IPS-18c (cell line): Measurements from ENCODE around the gene KCNH4.

Source experiments
- H3K4me3 ChIP-seq: 2 replicates; pipeline ENCODE4 v1.7.0; 2013; ENCODE audit warnings: low read depth, mild to moderate bottlenecking, low read length, moderate library complexity; ENCODE audit not compliant: insufficient read depth
- H3K9me3 ChIP-seq: one replicate; pipeline ENCODE4 v1.6.1; 2013; ENCODE audit warnings: mild to moderate bottlenecking, low read length, moderate library complexity; ENCODE audit not compliant: control insufficient read depth, insufficient read depth

The KCNH4 gene

DNA sequence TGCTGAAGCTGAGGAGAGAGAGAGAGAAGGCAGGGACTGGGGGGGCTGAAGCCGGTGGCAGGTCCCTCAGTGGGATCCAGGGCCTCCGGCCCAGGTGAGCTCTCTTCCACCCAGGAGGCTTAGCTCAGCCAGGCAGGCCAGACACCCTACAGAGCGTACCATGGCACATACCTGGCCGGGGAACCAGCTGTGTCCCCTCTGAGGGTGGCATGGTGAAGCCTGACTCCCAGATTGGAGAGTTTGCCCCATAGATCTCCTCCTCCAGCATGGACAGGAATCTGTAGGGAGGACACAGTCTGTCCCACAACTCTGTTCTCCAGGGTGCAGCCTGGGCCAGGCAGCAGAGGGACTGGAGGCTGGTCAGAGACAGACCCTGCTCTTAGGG, 62.8 kb downstream of the KCNH4 start:
- Histone ChIP-seq H3K4me3 (no peak overlapping the region), H3K9me3 (no peaks in the 10 kb centered on the region)

DNA sequence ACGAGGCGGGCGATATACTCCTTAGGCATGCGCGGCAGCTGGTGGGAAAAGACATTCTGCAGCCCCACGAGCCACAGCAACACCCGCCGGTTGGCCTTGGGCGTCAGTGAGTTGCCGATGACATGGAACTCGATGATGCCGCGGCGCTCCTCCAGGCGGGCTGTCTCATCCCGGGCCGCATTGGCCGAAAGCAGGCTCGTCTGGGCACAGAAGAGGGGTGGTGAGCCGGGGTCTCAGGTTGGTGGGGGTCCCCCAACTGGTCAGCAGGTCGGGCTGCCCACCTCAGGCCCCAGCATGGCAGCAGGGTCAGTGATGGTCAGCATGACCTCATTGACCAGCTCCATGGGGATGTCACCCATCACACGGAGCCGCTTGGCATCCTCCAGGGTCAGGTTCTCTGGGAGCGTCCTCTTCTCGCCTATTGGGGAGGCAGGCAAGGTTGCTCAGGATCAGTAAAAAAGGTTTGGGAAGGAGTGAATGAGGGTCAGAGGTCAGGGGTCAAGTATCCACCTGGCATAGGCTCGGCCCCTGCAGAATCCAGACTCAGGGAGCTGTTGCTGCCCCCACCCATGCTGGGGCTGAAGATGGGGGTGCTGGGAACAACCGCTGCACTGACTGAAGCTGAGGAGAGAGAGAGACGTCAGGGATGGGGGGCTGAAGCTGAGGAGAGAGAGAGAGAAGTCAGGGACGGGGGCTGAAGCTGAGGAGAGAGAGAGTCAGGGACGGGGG, 63.4 kb downstream of the KCNH4 start:
- Histone ChIP-seq H3K9me3 (no peaks in the 10 kb centered on the region), H3K4me3 (no peak overlapping the region)

DNA sequence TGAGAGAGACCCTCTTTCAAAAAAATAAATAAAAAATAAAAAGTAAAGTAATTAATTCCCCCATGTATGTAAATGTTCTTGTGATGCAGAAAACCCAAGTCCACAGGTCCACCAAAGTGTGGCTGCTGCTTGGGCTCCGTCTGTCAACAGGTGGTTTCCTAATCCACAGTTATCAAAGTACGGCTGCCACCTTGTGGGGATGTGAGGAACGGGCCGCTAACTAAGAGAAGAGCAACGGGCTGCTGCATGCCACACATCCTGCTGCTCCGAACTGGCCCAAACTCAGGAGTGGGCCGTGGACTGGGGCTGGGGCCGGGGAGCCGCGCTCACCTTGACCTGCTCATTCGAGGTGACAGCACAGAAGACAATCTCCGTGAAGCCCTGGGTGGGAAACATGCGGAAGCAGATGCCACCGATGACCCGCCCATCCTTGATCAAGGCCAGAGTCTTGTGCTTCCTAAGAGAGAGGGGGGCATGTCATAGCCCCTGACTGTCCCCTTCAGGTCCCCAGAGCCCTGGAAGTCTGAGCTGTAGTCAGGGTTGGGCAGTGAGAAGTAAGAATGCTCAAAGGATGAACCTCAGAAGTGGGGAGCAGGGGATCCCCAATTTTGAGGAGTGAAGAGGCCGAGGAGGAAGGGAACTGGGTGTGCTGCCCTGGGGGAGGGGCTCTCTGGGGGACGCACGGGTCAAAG, 64.1 kb downstream of the KCNH4 start:
- Histone ChIP-seq H3K4me3 (no peak overlapping the region), H3K9me3 (no peaks in the 10 kb centered on the region)

DNA sequence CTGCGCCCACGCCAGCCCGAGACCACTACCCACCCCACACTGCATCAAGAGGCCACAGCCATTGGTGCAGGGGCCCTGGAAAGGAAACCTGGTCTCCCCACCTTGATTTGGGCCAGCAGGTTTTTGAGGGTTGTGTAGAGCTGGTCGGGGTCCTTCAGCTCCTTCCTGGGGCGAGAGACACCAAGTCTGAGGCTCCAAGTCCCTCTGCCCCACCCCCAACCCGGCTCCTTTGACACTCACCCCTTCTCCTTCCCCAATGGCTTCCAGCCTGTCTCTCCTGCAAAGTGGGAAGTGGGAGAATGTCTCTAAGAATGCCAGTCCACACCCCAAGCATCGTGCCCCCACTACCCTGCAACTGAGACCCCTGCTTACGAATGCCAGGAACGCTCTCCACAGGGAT, 66.8 kb downstream of the KCNH4 start:
- no peaks in the 10 kb centered on the region for H3K9me3 ChIP-seq

DNA sequence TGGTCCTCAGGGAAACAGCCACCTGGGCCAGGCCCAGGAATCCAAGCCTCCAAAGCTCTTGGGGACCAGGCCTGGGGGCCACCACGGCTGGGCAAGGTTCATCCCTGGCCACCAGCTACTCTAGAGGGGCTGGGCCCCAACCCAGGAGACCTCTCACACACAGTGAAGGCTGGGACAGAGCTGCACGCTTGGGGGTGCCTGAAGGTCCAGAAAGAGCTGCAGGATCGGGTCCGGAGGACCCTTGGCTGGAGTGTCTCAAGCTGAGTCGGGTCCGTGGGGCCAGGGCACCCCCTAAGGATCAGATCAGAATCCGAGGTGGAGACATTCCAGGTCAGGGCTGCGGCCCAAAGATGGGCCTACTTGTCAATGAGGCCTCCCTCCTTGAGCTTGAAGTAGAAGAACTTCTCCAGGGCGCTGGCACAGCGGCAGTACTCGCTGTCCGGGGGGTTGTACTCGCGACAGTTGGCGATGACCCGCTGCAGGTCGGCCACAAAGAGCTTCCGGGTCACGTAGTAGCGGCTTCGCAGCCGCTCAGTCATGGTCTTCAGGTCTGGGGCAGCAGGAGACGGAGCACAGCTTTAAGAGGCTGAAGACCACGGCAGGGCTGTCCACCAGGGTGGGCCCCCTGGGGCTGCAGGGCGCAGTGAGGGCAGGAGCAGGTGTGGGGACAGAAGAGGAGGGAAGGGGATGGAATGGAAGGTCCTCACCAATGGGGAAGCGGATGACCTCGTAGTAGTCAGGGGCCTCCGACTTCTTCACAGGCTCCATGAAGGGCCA, 67.5 kb downstream of the KCNH4 start:
- no peak overlapping the region for H3K4me3 ChIP-seq
- H3K9me3 ChIP-seq: no peaks in the 10 kb centered on the region

More for the DNA sequence above, 66.8 kb downstream of the KCNH4 start:
- H3K4me3 ChIP-seq: no peak overlapping the region

DNA sequence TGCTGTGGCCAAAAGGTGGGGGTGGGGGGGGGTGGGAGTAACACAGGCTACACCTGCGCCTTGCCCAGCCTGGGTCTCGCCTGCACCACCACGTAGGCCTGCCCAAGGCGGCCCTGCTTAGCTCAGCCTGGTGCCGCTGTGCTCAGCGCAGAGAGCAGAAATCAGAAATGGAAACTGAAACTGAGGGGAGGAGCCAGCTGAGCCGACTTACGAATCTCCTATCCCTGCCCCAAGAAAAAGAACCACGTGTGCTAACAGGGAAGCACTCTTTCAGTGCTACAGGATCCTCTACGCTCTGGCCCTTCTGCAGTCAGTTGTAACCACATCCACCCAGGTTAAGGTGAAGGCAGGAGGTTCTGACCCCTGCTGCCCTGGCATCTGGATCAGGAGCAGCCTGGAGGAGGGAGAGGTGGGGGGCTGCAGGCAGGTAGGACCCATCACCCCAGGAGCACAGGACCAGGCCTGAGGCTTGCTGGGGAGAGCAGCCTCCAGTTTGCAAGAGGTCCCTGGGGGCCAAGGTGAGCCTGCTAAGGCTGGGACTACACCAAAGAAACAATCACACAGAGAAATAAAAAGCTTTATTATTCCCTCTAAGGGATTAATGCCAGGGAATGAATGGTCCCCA, 68.3 kb downstream of the KCNH4 start, which contains the start of gene DHX58:
TSS of gene DHX58 (minus strand) at position 163 of the 625 bp plus-strand sequence. CDS start 822 bp downstream, outside the sequence.
- Histone ChIP-seq H3K4me3 (no peak within 1 kb of the TSS), H3K9me3 (no peaks in the 10 kb centered on the region)

DNA sequence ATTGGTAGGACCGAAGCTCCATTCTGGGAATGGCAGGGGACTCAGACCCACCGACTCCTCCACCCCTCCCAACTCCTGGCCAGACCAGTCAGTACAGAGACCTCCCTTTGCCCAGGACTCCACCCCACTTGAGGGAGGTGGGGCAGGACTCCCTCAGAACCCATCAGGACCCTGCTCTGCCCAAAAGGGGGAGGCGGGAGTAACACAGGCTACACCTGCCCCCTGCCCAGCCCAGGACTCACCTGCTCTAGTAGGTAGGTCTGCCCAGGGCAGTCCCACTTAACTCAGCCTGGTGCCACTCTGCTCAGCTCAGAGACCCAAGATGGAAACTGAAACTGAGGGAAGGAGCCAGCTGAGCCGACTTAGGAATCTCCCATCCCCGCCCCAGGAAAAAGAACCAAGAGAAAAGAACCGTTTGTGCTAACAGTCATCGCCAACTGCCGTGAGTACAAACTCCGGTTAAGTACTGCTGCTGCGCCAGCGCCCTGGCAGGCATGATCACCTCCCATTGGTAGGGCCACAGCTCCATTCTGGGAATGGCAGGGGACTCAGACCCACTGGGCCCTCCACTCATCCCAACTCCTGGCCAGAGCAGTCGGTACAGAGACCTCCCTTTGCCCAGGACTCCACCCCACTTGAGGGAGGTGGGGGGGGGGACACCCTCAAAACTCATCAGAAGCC, 68.9 kb downstream of the KCNH4 start:
- no peak overlapping the region for H3K4me3 ChIP-seq
- H3K9me3 ChIP-seq: no peaks in the 10 kb centered on the region

DNA sequence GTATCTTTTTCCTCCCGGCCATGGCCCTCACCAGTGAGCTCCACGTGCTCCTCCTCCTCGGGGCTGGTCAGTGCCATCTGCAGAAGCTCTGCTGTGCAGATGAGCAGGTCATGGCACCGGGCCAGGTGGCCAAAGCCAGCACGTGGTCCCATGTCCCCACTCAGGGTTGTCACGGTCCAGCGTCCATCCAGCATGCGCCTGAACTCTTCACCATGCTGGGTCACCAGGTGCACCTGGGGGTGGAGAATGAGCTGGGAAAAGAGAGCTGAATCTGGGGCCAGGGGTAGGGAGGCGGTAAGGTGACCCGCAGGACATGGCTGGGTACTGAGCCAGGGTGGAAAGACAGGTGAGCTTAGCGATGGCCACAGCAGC, 69.7 kb downstream of the KCNH4 start:
- Histone ChIP-seq H3K4me3 (no peak overlapping the region), H3K9me3 (no peaks in the 10 kb centered on the region)

DNA sequence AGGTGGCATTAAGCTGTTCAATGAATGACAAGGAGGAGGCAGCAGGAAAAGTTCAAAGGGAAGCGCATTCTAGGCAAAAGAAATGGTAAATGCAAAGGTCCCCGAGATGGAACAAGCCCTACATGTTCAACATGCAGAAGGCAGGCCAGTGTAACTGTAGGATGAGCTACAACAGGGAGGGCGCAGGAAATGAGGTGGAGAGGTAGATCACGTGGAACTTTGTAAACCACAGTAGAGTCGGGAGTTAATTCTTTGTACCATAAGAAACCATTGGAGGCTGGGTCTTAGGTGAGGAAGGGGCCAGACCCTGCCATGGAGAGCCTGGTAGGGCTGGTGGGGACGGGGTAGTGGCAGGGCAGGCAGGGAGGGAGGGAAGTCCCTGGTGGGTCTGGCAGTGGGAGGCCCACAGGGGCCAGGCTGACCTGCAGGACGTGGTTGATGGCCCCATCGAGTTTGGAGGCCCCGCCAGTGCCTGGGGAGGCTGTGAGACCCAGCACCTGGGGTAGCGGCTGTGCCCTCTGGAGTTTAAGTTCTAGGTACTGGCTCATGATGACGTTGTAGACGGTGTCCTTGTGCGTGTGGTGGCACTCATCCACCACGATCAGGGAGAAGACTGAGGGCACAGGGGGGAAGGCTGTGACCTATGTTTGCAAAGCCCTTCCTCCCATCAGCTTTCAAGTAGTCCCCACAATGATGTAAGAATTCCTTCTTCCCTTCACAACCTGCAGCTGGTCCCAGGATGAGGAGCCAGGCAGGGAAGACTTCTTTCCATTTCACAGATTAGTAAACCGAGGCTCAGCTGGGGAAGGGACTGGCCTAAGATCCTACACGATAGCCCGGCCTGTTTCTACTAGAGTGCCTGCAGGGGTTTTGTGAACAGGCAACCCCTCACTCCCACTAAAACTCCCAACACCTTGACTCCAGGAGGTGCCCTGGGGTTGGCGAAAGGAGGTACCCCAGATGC, 70.4 kb downstream of the KCNH4 start:
- H3K4me3 ChIP-seq: no peak overlapping the region
- no peaks in the 10 kb centered on the region for H3K9me3 ChIP-seq

DNA sequence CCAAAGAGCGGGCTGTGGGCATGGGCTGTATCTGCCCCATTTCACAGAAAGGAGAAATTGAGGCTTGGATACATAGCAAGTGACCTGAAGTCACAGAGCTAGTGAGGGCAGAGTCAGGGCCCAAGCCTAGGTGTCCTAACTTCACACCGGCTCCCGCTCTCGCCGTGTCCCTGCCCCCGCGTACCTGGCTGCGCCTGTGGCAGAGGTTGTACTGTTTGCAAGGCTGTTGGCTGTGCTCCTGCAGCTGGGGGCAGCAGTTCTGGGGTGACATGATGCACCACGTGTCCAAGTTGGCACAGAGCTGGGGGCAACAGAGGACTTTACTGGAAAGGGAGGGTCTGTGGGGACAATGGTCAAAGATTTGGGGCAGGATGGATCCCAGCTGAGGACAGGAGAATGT, 71.9 kb downstream of the KCNH4 start:
- H3K9me3 ChIP-seq: no peaks in the 10 kb centered on the region
- no peak overlapping the region for H3K4me3 ChIP-seq

DNA sequence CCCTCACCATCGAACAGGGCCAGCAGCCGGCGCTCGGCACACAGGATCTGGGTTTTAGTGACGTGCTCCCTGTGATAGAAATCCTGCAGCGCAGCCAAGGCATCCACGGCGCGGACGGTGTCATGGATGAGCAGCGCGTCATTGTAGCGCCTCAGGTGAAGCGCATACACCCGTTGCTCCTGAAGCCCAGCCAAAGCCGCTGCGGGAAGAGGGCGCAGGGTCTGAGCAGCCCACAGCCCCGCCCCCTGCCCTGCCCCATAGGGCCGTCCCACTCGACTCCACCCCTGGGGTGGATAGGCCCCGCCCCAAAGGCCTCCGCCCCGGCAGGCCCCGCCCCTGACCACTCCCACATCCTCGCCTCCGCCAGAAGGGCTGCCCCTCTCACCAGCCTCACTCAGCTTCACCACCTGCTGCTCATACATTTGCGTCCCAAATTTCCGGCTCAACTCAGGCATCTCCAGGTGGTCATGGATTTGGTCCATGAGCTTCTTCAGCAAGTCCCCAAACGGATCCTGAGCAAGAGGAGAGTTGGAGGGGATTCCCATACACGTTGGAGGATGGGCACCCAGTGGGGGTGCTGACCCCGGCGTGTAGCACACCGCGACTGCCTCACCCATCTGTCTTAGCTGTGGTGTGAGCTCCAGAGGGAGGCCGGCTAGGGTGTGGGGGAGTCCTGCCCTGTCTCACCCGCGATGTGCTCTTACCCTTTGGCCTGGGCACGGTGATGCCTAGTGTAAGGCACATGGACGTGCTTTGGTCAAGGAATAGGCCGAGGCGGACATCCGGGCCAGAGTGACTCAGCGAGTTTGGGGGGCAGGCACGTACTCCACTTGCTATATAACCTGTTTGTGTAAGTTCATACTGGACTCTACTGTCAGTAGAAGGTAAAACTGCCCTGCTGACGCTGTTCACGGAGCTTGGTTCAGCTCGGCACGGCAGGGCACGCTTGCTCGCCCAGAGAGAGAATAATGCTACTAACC, 73.1 kb downstream of the KCNH4 start:
- peak overlapping the region; percentile 41; the same call in 1 of the 2 replicates for H3K4me3 ChIP-seq
- H3K9me3 ChIP-seq: no peaks in the 10 kb centered on the region

DNA sequence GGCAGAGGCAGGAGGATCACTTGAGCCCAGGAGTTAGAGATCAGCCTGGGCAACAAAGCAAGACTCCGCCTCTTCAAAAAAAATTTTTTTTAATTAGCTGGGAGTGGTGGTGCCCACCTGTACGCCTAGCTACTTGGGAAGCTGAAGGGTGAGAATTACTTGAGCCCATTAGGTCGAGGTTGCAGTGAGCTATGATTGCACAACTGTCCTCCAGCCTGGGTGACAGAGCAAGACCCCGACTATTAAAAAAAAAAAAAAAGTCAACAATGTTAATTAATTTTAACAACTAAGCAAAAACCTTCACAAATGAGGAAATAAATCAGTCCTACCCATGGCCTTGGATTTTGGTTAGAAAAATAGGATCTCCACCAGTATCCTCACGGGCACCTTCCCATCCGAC, 73.8 kb downstream of the KCNH4 start:
- H3K4me3 ChIP-seq: peak overlapping the region; percentile 41; the same call in 1 of the 2 replicates
- no peaks in the 10 kb centered on the region for H3K9me3 ChIP-seq
